Loucy (cell line): ENCODE results near the gene MSMP.

Source experiments
- H2AFZ ChIP-seq: fragments of 200-600 bp; sonication (generic); 2 replicates; pipeline ENCODE4 v1.6.0; 2016; ENCODE audit warnings: antibody characterized with exemption, mild to moderate bottlenecking, low read length, moderate library complexity
- H3F3A ChIP-seq: fragments of 200-600 bp; 2 replicates; pipeline ENCODE4 v1.6.0; 2016; ENCODE audit warnings: antibody characterized with exemption, low read depth, mild to moderate bottlenecking
- H3K27me3 ChIP-seq: fragments of 200-600 bp; sonication (generic); 2 replicates; pipeline ENCODE4 v1.6.1; 2014; ENCODE audit warnings: low read length, mild to moderate bottlenecking; ENCODE audit not compliant: insufficient read depth, poor library complexity, severe bottlenecking
- H3K36me3 ChIP-seq: fragments of 200-600 bp; sonication (generic); 2 replicates; pipeline ENCODE4 v1.6.1; 2016; ENCODE audit warnings: low read length; ENCODE audit not compliant: insufficient read depth
- H3K4me1 ChIP-seq: fragments of 200-600 bp; sonication (generic); 2 replicates; pipeline ENCODE4 v1.5.1; 2014; ENCODE audit warnings: low read length, mild to moderate bottlenecking; ENCODE audit not compliant: insufficient read depth, poor library complexity, severe bottlenecking
- H3K4me2 ChIP-seq: fragments of 200-600 bp; sonication (generic); 2 replicates; pipeline ENCODE4 v1.6.0; 2014; ENCODE audit warnings: antibody characterized with exemption, low read length, low read depth, mild to moderate bottlenecking; ENCODE audit not compliant: poor library complexity, severe bottlenecking
- H3K4me3 ChIP-seq: fragments of 200-600 bp; sonication (generic); 2 replicates; pipeline ENCODE4 v1.5.1; 2014; ENCODE audit warnings: low read length, mild to moderate bottlenecking, mixed read lengths; ENCODE audit not compliant: poor library complexity, severe bottlenecking
- H3K79me2 ChIP-seq: fragments of 200-600 bp; sonication (generic); 2 replicates; pipeline ENCODE4 v1.6.1; 2014; ENCODE audit warnings: low read length; ENCODE audit not compliant: insufficient read depth
- H3K9ac ChIP-seq: fragments of 200-600 bp; sonication (generic); 2 replicates; pipeline ENCODE4 v1.6.0; 2014; ENCODE audit warnings: mild to moderate bottlenecking, low read depth, low read length, moderate library complexity; ENCODE audit not compliant: poor library complexity, severe bottlenecking
- H3K9me2 ChIP-seq: fragments of 200-600 bp; sonication (generic); replicated peaks from 2 replicates; pipeline ENCODE4 v1.6.1; 2016; ENCODE audit warnings: low read depth, low read length, mixed read lengths
- H3K9me3 ChIP-seq: fragments of 200-600 bp; sonication (generic); 2 replicates; pipeline ENCODE4 v1.6.1; 2014; ENCODE audit warnings: mild to moderate bottlenecking, antibody characterized with exemption, low read length, low read depth; ENCODE audit not compliant: insufficient read depth
- H4K20me1 ChIP-seq: fragments of 200-600 bp; sonication (generic); 2 replicates; pipeline ENCODE4 v1.6.0; 2014; ENCODE audit warnings: antibody characterized with exemption, low read length, mild to moderate bottlenecking; ENCODE audit not compliant: insufficient read depth, poor library complexity, severe bottlenecking
- CTCF ChIP-seq: fragments of 200-600 bp; sonication (generic); conservative IDR thresholded peaks from 2 replicates; pipeline ENCODE4 v1.5.1; 2014; ENCODE audit warnings: mild to moderate bottlenecking, antibody characterized with exemption, low read length
- EZH2phosphoT487 ChIP-seq: fragments of 200-600 bp; IDR thresholded peaks from 2 replicates; pipeline ENCODE4 v1.6.1; 2018; ENCODE audit warnings: antibody characterized with exemption, mild to moderate bottlenecking, moderate library complexity, borderline replicate concordance

Gene MSMP

GRCh38 chr9:35738186-35738585 lies 15.9 kb downstream of the MSMP start:
- Histone ChIP-seq H3K9me2 (no peaks in the 10 kb centered on the region), H3K36me3 (peaks cover 53% of the 10 kb centered on the region; the same call in 1 of the 2 replicates), H3K4me2 (no peak overlapping the region), H3K4me1 (peaks cover 17% of the 10 kb centered on the region), H3K79me2 (peaks cover 17% of the 10 kb centered on the region), H3K4me3 (no peak overlapping the region), H2AFZ (no peak overlapping the region), H4K20me1 (peaks cover 19% of the 10 kb centered on the region), H3K27me3 (no peaks in the 10 kb centered on the region), H3K9me3 (no peaks in the 10 kb centered on the region), H3K9ac (no peak overlapping the region), H3F3A (no peaks in the 10 kb centered on the region)
- TF ChIP-seq EZH2phosphoT487, result no peak
- TF ChIP-seq CTCF, result no peak

GRCh38 chr9:35737143-35737542 lies 16.9 kb downstream of the MSMP start:
- Histone ChIP-seq H3K9me3 (no peaks in the 10 kb centered on the region), H3K4me2 (no peak overlapping the region), H3K9ac (no peak overlapping the region), H4K20me1 (peaks cover 16% of the 10 kb centered on the region), H3F3A (peaks cover 4% of the 10 kb centered on the region; the same call in 1 of the 2 replicates), H3K79me2 (peaks cover 17% of the 10 kb centered on the region), H3K4me3 (no peak overlapping the region), H3K36me3 (peaks cover 53% of the 10 kb centered on the region; the same call in 1 of the 2 replicates), H2AFZ (no peak overlapping the region), H3K27me3 (no peaks in the 10 kb centered on the region), H3K9me2 (no peaks in the 10 kb centered on the region), H3K4me1 (peaks cover 18% of the 10 kb centered on the region)
- TF ChIP-seq CTCF (no peak), EZH2phosphoT487 (no peak)

- H3K27me3 ChIP-seq, result no peaks in the 10 kb centered on the region
- H3K4me3 ChIP-seq, result no peak overlapping the region
- TF ChIP-seq CTCF (peak; percentile 83), EZH2phosphoT487 (no peak)
- H3K36me3 ChIP-seq, result peaks cover 53% of the 10 kb centered on the region; the same call in 1 of the 2 replicates
- no peak overlapping the region for H2AFZ ChIP-seq
- no peak overlapping the region for H3K9ac ChIP-seq
- H4K20me1 ChIP-seq, result peaks cover 16% of the 10 kb centered on the region
- H3K9me2 ChIP-seq, result no peaks in the 10 kb centered on the region
- H3F3A ChIP-seq, result peaks cover 4% of the 10 kb centered on the region; the same call in 1 of the 2 replicates
- H3K4me1 ChIP-seq, result peaks cover 11% of the 10 kb centered on the region
- H3K4me2 ChIP-seq, result no peak overlapping the region
- H3K9me3 ChIP-seq, result no peaks in the 10 kb centered on the region
- peaks cover 24% of the 10 kb centered on the region for H3K79me2 ChIP-seq
Observed at GRCh38 chr9:35736201-35736633, 17.9 kb downstream of the MSMP start.
